KOPT-K1 (cell line): Measurements from ENCODE around the gene DCDC2.
"Not testable (repeated sequence)": the region's sequence is repeated elsewhere in the genome, so short reads cannot be mapped to it uniquely, and the experiment has no call there.

ENCODE experiments used
- H3K27ac ChIP-seq: fragments of 200-600 bp; sonication (generic); 2 replicates; pipeline ENCODE4 v1.5.1; 2016; ENCODE audit warnings: antibody characterized with exemption, mild to moderate bottlenecking, low read depth, low read length; ENCODE audit not compliant: poor library complexity, severe bottlenecking
- H3K36me3 ChIP-seq: fragments of 200-600 bp; sonication (generic); 2 replicates; pipeline ENCODE4 v1.5.1; 2017; ENCODE audit warnings: antibody characterized with exemption, mild to moderate bottlenecking, low read length, moderate library complexity; ENCODE audit not compliant: insufficient read depth
- H3K9me3 ChIP-seq: fragments of 200-600 bp; sonication (generic); 2 replicates; pipeline ENCODE4 v1.5.1; 2017; ENCODE audit warnings: antibody characterized with exemption, low read length, mild to moderate bottlenecking; ENCODE audit not compliant: insufficient read depth, poor library complexity, severe bottlenecking

The DCDC2 gene

DNA sequence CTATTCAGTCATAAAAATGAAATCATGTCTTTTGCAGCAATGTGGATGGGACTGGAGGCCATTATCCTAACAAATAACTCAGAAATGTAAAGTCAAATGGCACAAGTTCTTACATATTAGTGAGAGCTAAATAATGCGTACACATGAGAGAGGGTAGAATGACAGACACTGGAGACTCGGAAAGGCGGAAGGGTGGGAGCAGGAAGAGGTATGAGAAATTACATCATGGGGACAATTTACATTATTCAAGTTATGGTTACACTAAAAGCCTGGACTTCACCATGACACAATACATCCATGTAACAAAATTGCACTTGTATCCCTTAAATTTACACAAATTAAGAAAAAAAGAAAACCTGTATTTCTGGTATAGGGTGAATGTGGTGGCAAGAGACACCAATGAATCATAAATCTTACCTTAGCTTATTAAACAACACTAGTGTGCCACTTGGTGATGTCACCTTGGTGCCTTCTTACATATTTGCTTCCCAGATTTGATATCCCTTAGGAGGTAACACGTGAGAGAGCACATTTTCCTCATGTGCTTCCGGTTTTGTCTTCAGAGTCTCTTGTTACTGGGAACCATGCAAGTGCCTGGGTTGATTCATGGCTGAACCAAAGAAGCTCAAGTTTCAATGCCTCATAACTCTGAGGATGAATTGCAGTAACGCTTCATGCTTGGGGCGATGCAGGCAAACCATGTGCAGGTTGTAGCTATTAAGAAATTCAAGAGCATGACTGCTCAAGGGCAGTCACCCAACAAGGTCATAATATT, 84.6 kb downstream of the DCDC2 start:
- no peaks in the 10 kb centered on the region for H3K36me3 ChIP-seq
- H3K9me3 ChIP-seq, result no peaks in the 10 kb centered on the region
- no peak overlapping the region for H3K27ac ChIP-seq

DNA sequence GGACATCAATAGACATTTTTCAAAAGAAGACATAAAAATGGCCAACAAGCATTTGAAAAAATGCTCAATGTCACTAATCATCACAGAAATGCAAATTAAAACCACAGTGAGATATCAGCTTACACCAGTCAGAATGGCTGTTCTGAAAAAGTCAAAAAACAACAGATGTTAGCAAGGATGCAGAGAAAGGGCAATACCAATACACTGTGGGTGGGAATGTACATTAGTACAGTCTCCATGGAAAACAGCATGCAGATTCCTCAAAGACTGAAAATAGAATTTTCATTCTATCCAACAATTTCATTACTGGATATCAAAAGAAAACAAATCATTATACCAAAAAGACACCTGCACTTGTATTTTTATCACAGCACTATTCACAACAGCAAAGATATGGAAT, 85.3 kb downstream of the DCDC2 start:
- Histone ChIP-seq H3K27ac (no peak overlapping the region), H3K9me3 (no peaks in the 10 kb centered on the region), H3K36me3 (no peaks in the 10 kb centered on the region)

DNA sequence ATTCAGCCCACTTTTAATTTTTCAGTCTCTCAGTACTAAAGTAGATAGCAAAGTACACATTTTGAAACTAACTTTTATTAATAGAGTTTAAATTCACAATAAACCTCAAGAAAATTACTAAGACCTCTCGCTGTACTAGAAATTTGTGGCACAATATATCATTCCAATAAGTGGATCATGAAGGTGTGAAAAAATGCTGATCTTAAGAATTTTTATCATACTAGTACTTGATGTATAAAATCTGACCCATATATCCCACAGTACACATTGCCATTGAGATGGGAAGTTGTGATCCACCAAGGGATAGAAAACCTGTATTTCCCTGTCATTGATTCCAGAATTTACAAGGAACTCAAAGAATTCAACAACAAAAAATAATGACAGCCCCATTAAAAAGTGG, 85.7 kb downstream of the DCDC2 start:
- H3K9me3 ChIP-seq, result no peaks in the 10 kb centered on the region
- H3K27ac ChIP-seq, result no peak overlapping the region

GRCh38 chr6:24270011-24270410, 87.8 kb downstream of the DCDC2 start:
- no peaks in the 10 kb centered on the region for H3K9me3 ChIP-seq
- no peaks in the 10 kb centered on the region for H3K36me3 ChIP-seq
- no peak overlapping the region for H3K27ac ChIP-seq

More for the DNA sequence above, 85.7 kb downstream of the DCDC2 start:
- no peaks in the 10 kb centered on the region for H3K36me3 ChIP-seq

GRCh38 chr6:24258214-24258613, 99.6 kb downstream of the DCDC2 start:
- H3K36me3 ChIP-seq, H3K9me3 ChIP-seq, H3K27ac ChIP-seq: not testable (repeated sequence)

DNA sequence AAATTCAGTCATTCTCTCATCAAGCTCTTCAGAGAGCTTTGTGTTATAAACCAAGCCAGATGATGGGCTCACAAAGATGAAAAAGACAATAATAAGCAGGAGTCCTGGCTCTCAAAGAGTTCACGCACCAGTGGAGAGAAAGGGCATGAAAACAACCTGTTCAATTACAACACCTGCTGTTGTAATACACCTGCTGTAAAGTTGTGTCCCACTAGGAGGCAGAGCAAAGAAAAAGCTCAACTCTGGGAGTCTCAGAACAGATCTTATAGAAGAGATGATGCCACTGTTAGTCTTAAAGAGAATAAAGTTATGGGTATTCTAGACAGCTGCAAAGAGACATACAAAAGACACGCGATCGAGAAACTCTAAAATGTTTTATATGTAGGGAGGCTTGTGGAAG, 100.6 kb downstream of the DCDC2 start:
- Histone ChIP-seq H3K9me3 (no peaks in the 10 kb centered on the region), H3K27ac (no peak overlapping the region), H3K36me3 (no peaks in the 10 kb centered on the region)

DNA sequence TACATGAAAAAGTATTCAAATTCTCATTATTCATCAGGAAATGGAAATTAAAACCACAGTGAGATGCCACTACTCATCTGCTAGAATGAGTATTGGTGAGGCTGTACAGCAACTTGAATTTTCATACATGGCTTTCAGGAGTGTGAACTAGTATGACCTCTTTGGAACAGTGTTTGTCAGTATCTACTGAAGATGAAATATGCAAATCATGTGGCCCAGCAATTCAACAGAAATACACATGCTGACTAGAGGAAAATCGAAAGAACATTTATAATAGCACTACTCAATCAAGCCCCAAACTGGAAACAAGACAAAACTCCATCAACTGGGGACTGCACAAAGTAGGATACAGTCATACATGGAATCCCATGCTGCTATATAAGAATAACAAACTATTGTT, 102.2 kb downstream of the DCDC2 start:
- Histone ChIP-seq H3K36me3 (no peaks in the 10 kb centered on the region), H3K9me3 (no peaks in the 10 kb centered on the region), H3K27ac (no peak overlapping the region)

- Histone ChIP-seq H3K9me3 (no peaks in the 10 kb centered on the region), H3K36me3 (no peaks in the 10 kb centered on the region)
Observed at GRCh38 chr6:24253360-24253759, 104.5 kb downstream of the DCDC2 start.

GRCh38 chr6:24252280-24252679, 105.6 kb downstream of the DCDC2 start:
- Histone ChIP-seq H3K9me3 (no peaks in the 10 kb centered on the region), H3K36me3 (no peaks in the 10 kb centered on the region), H3K27ac (no peak overlapping the region)

More at GRCh38 chr6:24253360-24253759, 104.5 kb downstream of the DCDC2 start:
- no peak overlapping the region for H3K27ac ChIP-seq

GRCh38 chr6:24251339-24251738, 106.5 kb downstream of the DCDC2 start:
- Histone ChIP-seq H3K9me3 (no peaks in the 10 kb centered on the region), H3K27ac (no peak overlapping the region), H3K36me3 (no peaks in the 10 kb centered on the region)

DNA sequence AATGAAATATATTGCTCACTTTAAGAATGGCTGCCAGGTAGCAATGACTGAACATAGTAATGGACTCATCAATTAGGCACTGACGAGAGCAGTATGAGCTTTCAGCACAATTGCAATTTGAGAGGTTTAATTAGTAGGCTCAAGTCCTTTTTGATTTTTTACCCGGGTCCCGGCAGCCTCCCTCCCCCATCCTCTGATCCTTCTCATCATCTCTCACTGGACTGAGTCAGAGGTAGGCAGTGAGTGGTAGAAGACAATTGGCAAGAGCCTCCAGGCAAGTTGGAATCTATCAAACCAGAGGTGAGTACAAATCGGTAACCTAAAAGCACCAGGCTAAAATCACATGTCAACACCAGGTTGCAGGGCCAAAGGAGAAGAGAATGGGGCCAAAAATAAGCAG, 107.9 kb downstream of the DCDC2 start:
- H3K36me3 ChIP-seq, result no peaks in the 10 kb centered on the region
- H3K9me3 ChIP-seq, result no peaks in the 10 kb centered on the region
- no peak overlapping the region for H3K27ac ChIP-seq

DNA sequence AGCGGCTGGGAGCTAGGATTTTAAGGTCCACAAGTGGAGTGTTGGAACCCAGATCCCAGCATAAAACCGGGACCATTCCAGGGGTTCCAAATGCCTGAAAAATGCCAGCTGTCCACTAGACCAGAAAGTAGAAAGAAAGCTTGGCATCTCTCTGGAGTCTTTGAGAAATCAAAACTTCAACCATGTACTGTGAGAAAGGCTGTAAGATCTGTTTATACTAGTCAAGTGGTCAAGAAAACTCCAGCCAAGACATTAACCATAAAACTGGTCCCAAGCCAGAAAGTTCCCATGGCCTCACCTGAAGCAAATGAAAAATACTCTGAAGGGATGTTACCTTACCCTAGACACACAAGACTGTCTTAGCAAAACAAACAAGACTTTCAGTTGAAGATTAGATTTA, 112.6 kb downstream of the DCDC2 start:
- no peaks in the 10 kb centered on the region for H3K36me3 ChIP-seq
- no peak overlapping the region for H3K27ac ChIP-seq

GRCh38 chr6:24242924-24243323, 114.9 kb downstream of the DCDC2 start:
- no peaks in the 10 kb centered on the region for H3K9me3 ChIP-seq
- H3K27ac ChIP-seq, result no peak overlapping the region
- no peaks in the 10 kb centered on the region for H3K36me3 ChIP-seq

More for the DNA sequence above, 112.6 kb downstream of the DCDC2 start:
- H3K9me3 ChIP-seq, result no peaks in the 10 kb centered on the region

DNA sequence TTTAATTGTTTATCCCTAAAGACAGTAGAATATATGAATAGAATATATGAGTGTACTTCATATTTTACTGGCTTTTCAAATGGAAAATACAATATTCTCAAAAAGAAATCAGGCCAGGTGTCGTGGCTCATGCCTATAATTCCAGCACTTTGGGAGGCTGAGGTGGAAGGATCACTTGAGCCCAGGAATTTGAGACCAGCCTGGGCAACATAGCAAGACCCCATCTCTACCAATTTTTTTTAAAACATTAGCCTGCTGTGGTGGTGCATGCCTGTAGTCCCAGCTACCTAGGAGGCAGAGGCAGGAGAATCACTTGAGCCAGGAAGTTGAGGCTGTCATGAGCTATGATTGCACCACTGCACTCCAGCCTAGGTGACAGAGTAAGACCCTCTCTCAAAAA, 116.1 kb downstream of the DCDC2 start:
- H3K36me3 ChIP-seq, H3K9me3 ChIP-seq, H3K27ac ChIP-seq: not testable (repeated sequence)

DNA sequence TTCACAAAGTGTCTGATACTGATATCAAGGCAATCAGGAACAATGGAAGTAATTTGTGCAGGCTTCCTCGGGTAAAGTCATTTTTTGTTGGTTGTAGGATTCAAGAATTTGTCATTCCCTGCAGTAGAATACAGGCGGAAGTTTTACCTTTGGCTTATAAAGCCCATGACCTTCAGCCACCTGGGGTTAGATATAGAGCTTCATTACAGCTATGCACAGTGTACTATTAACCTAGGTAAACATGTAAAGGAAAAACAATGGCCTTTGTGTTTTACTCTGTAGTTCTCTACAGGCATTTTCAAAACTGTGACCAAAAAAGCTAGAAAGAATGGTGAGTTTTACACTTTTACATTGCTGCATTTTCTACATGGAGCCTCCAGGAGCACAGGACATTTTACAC, 116.9 kb downstream of the DCDC2 start:
- Histone ChIP-seq H3K27ac (no peak overlapping the region), H3K36me3 (no peaks in the 10 kb centered on the region), H3K9me3 (no peaks in the 10 kb centered on the region)

DNA sequence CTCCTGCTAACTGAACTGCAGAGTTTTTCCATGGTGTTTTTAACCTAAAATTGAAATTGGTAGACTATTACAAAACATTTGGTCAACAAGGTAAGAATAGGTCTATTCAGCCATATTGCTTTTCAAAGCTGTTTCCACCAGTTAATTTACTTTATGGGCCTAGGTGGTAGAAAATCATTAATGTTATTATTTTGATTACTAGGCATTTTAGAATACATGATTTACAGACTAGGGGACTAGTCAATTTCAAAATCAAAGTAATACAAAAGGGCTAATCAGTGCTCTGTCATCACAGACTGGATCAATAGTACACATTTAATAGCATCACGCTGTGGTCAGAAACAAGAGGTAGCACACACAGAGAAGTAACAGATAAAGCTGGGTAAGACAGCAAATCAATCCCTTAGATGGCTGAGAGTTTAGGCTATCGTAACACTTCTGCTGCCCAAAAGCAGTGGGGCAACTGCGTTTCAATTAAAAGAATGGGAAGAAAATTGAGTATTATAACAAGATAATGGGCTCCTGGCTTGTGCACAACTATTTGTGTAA, 117.4 kb downstream of the DCDC2 start:
- no peak overlapping the region for H3K27ac ChIP-seq
- H3K9me3 ChIP-seq, result no peaks in the 10 kb centered on the region

More for the DNA sequence above, 117.4 kb downstream of the DCDC2 start:
- no peaks in the 10 kb centered on the region for H3K36me3 ChIP-seq
